ACC112 (cell line): ENCODE results near the gene ZDHHC11B.
"Not testable (repeated sequence)": the region's sequence is repeated elsewhere in the genome, so short reads cannot be mapped to it uniquely, and the experiment has no call there.

Experiments
- H2AFZ ChIP-seq: fragments of 200-600 bp; sonication (generic); one replicate; pipeline ENCODE4 v1.6.0; 2017; ENCODE audit warnings: antibody characterized with exemption, low read length; ENCODE audit not compliant: unreplicated experiment
- H3K27ac ChIP-seq: fragments of 200-600 bp; sonication (generic); 2 replicates; pipeline ENCODE4 v1.5.1; 2014; ENCODE audit warnings: low read depth, mild to moderate bottlenecking, antibody characterized with exemption, low read length, moderate library complexity
- H3K27me3 ChIP-seq: fragments of 200-600 bp; sonication (generic); 2 replicates; pipeline ENCODE4 v1.6.1; 2014; ENCODE audit warnings: mild to moderate bottlenecking, antibody characterized with exemption, low read length, moderate library complexity, mixed read lengths; ENCODE audit not compliant: insufficient read depth
- H3K36me3 ChIP-seq: fragments of 200-600 bp; sonication (generic); 2 replicates; pipeline ENCODE4 v1.6.1; 2016; ENCODE audit warnings: mild to moderate bottlenecking, antibody characterized with exemption, low read length, moderate library complexity, mixed read lengths; ENCODE audit not compliant: insufficient read depth
- H3K4me1 ChIP-seq: fragments of 200-600 bp; sonication (generic); one replicate; pipeline ENCODE4 v1.6.1; 2016; ENCODE audit warnings: low read length, mixed read lengths; ENCODE audit not compliant: insufficient read depth, unreplicated experiment, control insufficient read depth
- H3K4me3 ChIP-seq: fragments of 200-600 bp; sonication (generic); 2 replicates; pipeline ENCODE4 v1.5.1; 2014; ENCODE audit warnings: mild to moderate bottlenecking, low read depth, low read length
- H3K79me2 ChIP-seq: fragments of 200-600 bp; sonication (generic); one replicate; pipeline ENCODE4 v1.6.0; 2016; ENCODE audit warnings: low read length; ENCODE audit not compliant: control insufficient read depth, unreplicated experiment, insufficient read depth

Gene ZDHHC11B

DNA sequence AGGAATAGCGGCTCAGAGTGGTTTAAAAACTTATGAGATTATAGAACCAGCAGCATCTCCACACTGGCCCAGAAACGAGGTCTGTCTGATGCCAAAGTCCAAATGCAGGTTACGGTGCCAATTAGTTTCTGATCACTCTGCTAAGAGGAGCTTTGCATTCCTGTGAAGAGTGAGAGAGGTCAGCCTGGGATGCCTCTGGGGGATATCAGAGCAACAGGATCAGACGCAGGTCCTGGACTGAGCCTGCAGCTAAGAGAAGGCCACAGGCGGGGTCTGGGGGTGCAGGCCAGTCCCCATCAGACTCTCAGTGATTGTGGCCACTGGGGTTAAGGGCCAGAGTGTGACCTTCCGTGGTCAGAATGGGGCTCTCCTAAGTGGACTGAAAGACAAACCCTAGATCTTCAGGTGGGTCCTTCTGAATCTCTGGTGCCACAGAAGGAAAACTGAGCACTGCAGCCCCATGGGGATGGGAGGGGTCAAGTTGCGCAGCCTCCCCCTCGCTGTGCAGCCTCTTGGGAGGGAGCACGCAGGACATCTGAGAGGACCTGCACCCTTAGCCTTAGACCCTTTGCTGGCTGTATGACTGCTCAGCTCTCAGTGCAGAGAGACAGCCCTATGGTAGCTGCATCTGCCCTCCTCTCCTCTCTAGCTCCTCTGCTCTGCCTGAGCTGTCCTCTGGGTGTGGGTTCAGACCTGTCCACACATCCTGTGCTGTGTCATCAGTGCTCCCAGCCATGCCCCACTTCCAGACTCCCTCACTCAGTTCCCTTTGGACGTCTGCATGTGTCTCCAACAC, 23.4 kb upstream of the ZDHHC11B start:
- H3K27ac ChIP-seq, H3K4me3 ChIP-seq, H3K79me2 ChIP-seq, H2AFZ ChIP-seq, H3K36me3 ChIP-seq, H3K4me1 ChIP-seq, H3K27me3 ChIP-seq: not testable (repeated sequence)

DNA sequence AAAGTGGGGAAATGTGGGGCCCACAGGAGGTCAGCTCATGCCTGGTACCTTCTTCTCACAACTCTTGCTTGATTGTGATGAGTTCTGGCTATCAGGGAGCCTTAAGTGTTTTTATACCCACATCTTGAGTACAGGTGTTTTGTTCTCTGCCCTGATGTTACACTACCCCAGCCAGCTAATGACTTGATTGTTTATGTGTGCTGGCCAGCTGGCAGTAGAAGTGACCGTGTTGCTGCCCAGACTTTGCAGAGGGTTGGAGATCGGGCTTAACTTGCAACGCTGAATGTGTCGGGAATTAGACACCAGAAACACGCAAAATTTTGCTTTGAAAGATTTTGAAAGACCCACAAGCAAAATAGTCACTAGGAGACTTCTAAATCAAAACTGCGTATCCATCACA, 16.9 kb upstream of the ZDHHC11B start:
- no peak overlapping the region for H2AFZ ChIP-seq
- no peak overlapping the region for H3K4me3 ChIP-seq
- H3K4me1 ChIP-seq = no peaks in the 10 kb centered on the region
- no peaks in the 10 kb centered on the region for H3K79me2 ChIP-seq
- H3K36me3 ChIP-seq = no peaks in the 10 kb centered on the region
- H3K27me3 ChIP-seq = peaks cover 8% of the 10 kb centered on the region; the same call in 1 of the 2 replicates
- no peak overlapping the region for H3K27ac ChIP-seq

DNA sequence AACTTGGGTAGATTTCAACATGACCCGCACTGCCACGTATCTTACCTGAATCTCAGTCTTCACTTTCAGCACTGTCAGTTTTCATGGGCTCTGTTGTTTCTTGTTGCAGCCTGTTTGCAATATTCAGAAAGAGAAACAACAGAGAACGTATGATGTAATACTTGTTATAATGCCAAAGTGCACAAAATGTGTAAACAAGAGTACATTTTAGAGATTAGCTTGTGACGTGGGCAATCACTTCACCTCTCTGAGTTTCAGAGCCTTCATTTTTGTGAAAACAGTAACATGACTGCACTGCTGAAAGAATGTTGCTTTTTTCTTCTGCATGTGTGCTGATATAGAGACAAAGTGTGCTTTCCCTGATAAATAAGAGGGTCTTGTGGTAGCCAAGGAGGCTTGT, 16.5 kb upstream of the ZDHHC11B start:
- H3K27ac ChIP-seq, H3K79me2 ChIP-seq, H3K36me3 ChIP-seq, H2AFZ ChIP-seq, H3K27me3 ChIP-seq, H3K4me1 ChIP-seq, H3K4me3 ChIP-seq: not testable (repeated sequence)

DNA sequence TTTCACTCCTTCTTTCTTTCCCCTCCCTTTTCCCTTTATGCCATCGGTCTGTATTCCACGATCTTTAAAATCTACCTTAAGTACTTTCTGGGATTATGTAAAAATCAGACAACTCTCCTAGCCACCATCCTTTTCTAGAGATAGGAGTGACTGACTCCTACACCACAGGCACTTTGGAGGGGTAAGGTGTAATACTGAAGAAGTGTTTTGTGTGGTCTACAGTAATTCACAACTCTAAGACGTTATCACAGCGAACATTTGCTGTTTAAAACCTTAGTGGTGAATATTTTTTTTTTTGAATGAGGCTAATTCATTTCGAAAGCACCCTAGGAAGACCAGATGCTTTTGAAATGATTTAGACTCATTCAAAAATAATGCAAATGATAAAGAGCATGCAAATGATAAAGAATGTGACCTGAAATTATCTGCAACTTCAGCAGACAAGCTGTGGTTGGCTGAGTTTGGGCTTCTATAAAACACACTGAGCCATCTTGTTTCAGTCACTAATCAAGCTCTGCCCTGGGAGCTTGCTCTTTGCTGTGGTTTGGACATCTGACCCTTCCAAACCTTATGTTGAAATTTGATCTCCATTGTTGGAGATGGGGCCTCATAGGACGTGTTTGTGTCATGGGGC, 14.1 kb upstream of the ZDHHC11B start:
- not testable (repeated sequence) for H2AFZ ChIP-seq, H3K4me1 ChIP-seq, H3K27ac ChIP-seq, H3K79me2 ChIP-seq, H3K27me3 ChIP-seq, H3K36me3 ChIP-seq, H3K4me3 ChIP-seq

DNA sequence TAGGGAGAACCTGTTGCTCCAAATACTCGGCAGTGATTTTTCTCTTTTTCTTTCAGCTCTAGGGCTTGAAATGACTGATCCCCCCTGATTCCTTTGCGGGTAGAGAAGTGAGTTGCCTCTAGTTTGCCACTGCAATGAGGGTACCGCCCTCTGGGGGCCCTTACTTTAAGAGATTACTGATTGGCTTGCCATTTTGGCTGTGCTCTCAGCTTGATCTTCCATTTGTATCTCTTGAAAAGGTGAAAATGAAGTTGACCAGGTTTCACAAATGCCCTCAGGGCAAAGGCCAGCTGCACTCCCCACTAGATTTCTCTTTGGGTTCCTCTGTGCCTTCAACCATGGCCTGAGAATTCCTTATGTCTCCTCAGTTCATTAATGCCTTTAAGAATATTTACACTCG, 13.5 kb upstream of the ZDHHC11B start:
- H3K36me3 ChIP-seq, H3K27ac ChIP-seq, H3K4me1 ChIP-seq, H3K27me3 ChIP-seq, H3K4me3 ChIP-seq, H2AFZ ChIP-seq, H3K79me2 ChIP-seq: not testable (repeated sequence)

DNA sequence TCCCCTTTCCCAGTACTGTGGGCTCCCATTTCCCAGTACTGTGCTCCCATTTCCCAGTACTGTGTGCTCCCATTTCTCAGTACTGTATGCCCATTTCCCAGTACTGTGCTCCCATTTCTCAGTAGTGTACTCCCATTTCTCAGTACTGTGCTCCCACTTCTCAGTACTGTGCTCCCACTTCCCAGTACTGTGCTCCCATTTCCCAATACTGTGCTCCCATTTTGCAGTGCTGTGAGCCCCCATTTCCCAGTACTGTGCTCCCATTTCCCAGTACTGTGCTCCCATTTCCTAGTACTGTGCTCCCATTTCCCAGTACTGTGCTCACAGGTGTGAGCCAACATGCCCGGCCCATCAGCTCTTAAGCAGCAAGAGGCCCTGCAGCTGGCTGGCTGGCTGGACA, 11.3 kb upstream of the ZDHHC11B start:
- H3K27ac ChIP-seq, H3K79me2 ChIP-seq, H2AFZ ChIP-seq, H3K4me3 ChIP-seq, H3K36me3 ChIP-seq, H3K4me1 ChIP-seq, H3K27me3 ChIP-seq: not testable (repeated sequence)

DNA sequence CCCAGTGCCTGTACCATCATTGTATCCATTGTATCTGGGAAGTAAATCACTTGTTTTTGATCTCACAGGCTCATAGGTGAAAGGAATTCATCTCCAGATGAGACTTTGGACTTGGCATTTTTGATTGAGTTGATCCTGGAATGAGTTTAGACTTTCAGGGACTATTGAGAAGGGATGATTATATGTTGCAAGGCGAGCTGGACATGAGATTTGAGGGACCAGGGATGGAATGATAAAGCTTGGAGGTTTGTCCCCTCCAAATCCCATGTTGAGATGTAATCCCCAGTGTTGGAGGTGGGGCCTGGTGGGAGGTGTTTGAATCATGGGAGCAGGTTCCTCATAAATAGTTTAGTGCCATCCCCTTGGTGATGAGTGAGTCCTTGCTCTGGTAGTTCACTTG, 10.4 kb upstream of the ZDHHC11B start:
- not testable (repeated sequence) for H3K27ac ChIP-seq, H3K36me3 ChIP-seq, H3K79me2 ChIP-seq, H2AFZ ChIP-seq, H3K4me1 ChIP-seq, H3K4me3 ChIP-seq
- peaks cover 14% of the 10 kb centered on the region for H3K27me3 ChIP-seq

DNA sequence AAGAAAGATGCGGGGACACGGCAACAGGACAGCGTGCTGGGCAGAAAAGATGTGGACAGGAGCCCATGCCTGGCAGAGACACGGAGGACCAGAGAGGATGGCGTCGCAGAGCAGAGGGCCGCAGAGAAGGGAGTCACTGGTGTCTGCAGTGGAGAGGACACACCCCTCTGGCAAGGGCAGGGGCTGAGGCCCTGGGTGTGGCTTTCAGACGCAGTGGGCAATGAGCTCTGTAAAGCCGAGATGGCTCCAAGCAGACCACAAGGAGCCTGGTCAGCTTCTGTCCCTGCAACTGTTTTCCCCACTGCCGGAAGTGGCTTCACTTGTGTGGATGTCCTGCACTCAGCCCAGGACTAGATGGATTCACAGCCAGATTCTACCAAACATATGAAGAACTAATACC, 4.2 kb upstream of the ZDHHC11B start:
- H2AFZ ChIP-seq, H3K36me3 ChIP-seq, H3K4me3 ChIP-seq, H3K27ac ChIP-seq, H3K4me1 ChIP-seq, H3K79me2 ChIP-seq: not testable (repeated sequence)
- peaks cover 37% of the 10 kb centered on the region for H3K27me3 ChIP-seq

DNA sequence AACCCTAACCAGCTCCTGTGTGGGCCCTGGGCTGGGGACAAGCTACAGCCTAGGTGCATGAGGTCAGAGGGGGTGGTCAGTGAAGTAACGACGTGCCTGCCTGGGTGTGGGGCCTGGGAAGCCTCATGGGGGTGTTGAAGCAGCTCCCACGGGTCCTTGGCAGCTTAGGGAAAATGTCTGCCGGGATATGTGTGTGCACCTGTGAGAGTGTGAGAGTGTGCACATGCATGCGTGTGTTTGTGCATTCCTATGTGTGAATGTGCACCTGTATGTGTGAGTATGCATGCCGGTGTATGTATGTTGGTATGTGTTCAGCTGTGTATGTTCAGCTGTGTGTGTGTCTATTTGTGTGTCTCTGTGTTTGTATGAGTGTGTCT, 3.3 kb upstream of the ZDHHC11B start:
- not testable (repeated sequence) for H3K4me3 ChIP-seq, H3K27ac ChIP-seq, H3K4me1 ChIP-seq, H2AFZ ChIP-seq, H3K79me2 ChIP-seq, H3K36me3 ChIP-seq
- H3K27me3 ChIP-seq = peaks cover 34% of the 10 kb centered on the region

DNA sequence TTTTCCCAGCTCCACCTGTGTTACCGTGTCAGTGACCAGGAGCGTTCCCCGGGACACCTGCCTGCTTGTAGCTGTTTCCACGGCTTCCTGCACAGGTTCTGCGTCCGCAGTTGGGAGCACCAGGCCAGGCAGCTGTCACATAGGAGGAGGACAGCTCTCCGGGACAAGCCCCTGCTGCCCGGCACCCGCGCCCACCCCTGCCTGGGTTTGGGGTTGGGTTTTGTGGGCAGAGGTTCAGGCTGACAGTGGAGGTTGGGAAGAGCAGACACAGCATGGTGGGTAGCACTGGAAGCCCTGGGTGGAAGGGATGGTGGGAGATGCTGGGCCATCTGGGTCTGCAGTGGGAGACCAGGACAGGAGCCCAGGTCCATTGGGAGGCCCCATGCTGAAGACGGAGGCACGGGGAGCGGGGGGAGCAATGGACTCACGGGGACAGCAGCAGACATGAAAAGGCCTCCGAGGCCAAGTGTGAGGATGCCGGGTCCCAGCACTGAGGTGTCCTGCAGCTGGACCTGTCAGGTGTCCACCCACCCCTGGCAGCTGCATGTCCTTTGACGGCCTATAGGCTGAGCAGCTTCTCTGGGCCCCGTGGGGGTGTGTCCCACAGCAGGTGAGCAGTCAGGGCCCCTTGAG, 2.8 kb upstream of the ZDHHC11B start:
- not testable (repeated sequence) for H3K4me3 ChIP-seq, H2AFZ ChIP-seq, H3K27ac ChIP-seq, H3K36me3 ChIP-seq, H3K4me1 ChIP-seq, H3K79me2 ChIP-seq
- peaks cover 34% of the 10 kb centered on the region for H3K27me3 ChIP-seq

DNA sequence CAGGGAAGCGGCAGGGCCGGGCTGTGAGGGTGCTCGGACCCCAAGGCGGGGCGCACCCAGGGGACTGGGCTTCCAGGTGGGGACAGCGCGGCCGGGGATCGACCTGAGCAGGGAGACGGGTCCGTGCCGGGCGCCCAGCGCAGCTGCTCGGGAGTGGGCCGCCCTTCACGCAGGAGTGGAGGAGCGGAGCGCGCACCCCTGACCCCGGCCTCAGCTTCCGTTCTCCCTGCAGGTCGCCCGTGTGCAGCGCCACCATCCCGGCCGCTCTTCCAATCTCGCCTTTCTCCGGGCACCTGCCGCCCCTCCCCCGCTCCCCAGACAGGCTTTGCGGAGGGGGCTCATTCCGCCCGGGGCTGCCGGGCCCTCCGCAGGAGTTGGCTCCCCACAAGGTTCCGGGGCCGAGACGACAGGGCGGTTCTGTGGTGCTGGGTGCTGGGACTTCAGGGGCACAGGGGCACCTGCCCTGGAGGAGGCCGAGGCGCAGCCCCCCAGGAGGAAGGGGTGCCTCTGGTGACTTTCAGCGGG, 714 bp upstream of the ZDHHC11B start:
- not testable (repeated sequence) for H3K79me2 ChIP-seq, H2AFZ ChIP-seq, H3K36me3 ChIP-seq, H3K27ac ChIP-seq, H3K4me1 ChIP-seq, H3K4me3 ChIP-seq
- peaks cover 28% of the 10 kb centered on the region for H3K27me3 ChIP-seq
